GM23248 (cell line): ENCODE data around the gene VCPKMT.

Source experiments
- EZH2 ChIP-seq: fragments of 200-600 bp; sonication (generic); IDR thresholded peaks from 2 replicates; pipeline ENCODE4 v1.6.1; 2018; ENCODE audit warnings: antibody characterized with exemption, mild to moderate bottlenecking; ENCODE audit not compliant: insufficient read depth, poor library complexity, severe bottlenecking
- EZH2phosphoT487 ChIP-seq: fragments of 200-600 bp; sonication (generic); IDR thresholded peaks from 2 replicates; pipeline ENCODE4 v1.6.1; 2018; ENCODE audit warnings: antibody characterized with exemption, moderate library complexity, mild to moderate bottlenecking, low read depth; ENCODE audit not compliant: insufficient read depth

GRCh38 chr14:50069325-50069724, 47.0 kb downstream of the VCPKMT start:
- TF ChIP-seq EZH2phosphoT487 (no peak), EZH2 (no peak)
